Activated CD8-positive, alpha-beta memory T cell treated with anti-CD3 and anti-CD28 coated beads for 4 hours (primary cell): Measurements from ENCODE around the gene KCNH6.
A peak's percentile ranks its signal among the peaks of the same experiment; 100 is the strongest.

Experiments used
- DNase-seq, 2 donors: peaks; one replicate each; pipeline ENCODE4 v3.0.0-alpha.2; 2020; ENCODE audit warnings: low read depth in 2 of 2

Gene KCNH6, protein sequence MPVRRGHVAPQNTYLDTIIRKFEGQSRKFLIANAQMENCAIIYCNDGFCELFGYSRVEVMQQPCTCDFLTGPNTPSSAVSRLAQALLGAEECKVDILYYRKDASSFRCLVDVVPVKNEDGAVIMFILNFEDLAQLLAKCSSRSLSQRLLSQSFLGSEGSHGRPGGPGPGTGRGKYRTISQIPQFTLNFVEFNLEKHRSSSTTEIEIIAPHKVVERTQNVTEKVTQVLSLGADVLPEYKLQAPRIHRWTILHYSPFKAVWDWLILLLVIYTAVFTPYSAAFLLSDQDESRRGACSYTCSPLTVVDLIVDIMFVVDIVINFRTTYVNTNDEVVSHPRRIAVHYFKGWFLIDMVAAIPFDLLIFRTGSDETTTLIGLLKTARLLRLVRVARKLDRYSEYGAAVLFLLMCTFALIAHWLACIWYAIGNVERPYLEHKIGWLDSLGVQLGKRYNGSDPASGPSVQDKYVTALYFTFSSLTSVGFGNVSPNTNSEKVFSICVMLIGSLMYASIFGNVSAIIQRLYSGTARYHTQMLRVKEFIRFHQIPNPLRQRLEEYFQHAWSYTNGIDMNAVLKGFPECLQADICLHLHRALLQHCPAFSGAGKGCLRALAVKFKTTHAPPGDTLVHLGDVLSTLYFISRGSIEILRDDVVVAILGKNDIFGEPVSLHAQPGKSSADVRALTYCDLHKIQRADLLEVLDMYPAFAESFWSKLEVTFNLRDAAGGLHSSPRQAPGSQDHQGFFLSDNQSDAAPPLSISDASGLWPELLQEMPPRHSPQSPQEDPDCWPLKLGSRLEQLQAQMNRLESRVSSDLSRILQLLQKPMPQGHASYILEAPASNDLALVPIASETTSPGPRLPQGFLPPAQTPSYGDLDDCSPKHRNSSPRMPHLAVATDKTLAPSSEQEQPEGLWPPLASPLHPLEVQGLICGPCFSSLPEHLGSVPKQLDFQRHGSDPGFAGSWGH

DNA sequence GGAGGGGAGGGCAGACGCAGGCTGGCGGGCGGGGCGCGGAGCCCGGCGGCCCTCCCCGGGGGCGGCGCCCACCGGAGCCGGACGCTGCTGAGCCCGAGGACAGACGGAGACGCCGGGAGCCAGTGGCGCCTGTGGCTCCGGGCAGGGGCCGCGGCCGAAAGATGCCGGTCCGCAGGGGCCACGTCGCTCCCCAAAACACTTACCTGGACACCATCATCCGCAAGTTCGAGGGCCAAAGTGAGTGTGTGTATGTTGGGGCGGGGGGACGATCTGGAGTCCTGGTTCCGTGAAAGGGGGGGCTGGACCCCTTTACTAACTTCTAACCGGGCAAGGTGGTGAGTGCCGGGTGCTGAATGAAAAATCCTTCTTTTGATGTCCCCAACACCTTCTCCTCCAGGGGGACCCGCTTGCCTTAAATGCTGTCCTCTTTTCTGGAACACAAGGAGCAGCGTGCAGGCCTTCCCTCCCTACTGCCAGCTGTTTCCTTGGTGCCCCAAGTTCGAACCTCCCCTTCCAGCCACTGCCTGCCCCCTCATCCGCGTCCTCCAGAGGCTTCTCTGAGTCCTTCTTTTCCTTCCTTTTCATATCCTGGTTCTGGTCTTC is at the start of gene KCNH6:
Gene KCNH6 (plus strand): TSS at position 106 of the 603 bp plus-strand sequence. CDS start 56 bp downstream, at position 162.
- DNase-seq, result no peak

DNA sequence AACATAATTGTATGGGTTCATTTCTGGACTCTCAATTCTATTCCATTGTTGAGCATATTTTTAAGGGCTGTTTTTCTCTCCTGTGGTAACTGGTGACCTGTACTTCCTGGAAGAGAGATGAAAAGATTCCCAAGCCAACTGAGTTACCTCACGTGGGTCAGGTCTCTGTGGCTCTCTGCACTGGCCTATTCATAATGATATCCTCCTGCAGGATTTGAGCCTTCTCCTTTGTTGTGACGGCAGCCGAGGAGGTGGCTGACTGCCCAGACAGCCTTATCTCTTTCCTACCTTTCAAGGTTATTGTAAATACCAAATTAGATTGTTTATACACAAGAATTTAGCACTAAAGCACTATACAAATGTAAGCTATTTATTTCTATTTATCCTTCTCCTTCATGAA is 49.0 kb upstream of the KCNH6 start:
- no peak for DNase-seq

DNA sequence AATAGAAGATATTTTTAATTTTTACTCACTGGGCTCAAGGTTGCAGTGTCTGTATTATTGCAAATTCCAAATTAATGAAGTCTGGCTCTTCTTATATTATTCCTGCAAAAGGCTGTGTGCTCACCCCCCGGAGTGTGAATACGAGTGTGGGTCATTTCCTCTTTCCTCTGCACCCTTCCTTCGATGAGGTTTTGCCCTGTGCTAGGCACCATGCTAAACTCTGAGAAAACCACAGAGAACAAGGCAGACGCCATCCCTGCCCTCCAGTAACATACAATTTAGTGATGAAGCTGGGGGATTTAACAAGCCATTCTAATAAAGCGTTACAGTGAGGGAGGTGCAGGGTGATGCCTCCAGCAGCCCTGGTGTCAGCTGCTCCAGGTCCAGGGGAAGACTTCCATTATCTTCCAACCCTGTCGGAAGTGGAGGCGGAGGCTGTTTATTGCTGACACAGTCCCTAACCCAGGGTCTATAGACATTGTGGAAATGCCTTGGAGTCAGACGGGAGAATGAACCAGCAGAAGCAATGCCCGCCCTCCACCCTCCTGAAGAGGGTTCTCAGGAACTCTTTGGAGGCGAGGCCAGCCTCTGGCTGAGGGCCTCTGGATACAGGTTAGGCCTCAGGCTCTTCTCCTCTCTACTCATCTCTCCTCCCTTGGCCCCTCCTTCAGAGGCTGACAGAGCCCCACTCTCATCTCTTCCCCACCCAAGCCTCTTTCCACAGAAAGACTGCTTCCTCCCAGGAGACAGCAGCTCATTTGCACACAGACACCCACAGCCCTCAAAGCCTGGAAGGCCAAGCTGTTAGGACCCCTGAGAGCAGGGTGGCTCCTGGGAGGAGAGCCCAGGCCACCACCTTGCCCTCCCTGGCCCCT is 48.3 kb upstream of the KCNH6 start:
- DNase-seq, result no peak

DNA sequence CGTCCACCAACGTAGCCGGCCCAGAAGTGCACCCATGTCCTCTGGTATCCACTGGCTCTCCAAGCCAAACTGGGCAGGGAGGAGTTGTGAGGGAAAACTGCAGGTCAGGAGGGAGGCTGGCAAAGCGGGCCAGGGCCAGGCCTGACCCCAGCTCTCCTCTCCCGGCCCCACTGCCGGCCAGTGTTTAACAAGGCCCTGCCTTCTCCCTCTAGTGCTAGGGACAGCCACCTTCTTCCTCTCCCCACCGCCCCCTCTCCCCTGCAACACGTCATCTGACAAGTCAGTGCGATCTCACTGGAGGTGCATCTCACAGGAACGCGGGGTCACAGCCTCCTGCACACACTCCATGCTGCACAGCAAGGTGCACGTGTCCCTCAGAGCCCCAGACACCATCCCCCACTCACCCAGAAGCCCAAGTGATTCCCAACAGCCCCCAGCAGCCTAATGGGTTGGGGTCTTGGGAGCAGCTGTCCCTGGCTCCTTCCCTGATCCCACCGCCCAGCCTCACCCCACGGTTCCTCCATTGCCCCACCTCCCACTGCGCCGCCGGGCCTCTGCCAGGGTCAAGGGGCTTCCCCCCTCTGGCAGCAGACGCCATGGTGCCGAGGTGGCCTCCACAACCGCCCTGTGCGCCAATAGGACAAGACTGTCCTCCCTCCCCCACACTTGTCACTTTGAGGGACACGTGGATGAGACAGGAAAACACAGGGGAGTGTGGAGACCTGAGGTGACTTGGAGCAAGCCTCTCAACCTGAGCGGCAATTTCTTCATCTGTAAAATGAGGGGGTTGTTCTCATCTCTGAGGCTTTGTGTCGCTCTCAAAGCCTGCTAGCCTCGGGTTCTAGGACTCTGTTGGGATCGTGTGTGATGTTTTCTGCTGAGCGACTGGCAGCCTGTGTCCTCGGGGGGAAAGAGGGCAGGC is 47.4 kb upstream of the KCNH6 start:
- DNase-seq, result no peak

DNA sequence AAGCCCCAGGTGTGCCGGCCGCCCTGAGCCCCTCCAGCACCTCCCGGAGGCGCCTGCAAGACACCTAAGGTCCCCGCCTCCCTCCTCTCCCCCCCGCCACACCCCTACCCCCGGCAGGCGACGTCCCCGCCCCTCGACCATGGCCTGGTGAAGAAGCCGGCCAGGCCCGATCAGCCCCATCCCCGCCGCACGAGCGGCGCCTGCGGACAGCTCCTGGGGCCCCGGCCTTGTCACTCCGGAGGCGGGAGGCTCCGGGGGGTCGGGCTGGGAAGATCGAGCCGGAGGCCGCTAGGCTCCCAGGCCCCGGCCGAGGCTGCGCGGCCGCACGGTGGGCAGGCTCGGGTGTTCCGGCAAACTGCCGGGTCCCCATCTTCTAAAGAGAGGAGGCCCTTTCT is 46.7 kb upstream of the KCNH6 start:
- DNase-seq, result no peak

DNA sequence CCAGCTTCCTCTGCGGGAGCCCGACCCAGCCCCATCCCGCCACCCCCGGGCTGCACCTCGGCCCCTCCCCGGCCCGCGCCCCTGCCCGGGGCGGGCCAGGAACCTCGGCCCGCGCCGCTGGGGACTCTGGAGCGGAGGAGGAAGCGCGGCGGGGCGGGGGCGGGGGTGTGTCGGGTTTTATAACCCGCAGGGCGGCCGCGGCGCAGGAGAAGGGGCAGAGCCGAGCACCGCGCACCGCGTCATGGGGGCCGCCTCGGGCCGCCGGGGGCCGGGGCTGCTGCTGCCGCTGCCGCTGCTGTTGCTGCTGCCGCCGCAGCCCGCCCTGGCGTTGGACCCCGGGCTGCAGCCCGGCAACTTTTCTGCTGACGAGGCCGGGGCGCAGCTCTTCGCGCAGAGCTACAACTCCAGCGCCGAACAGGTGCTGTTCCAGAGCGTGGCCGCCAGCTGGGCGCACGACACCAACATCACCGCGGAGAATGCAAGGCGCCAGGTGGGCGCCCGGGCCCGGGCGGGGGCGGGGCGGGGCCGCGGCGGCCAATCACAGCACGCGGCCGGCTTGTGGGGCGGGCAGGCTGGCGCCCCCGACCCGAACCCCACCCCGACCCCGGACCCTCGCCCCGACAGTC is 46.2 kb upstream of the KCNH6 start, which contains the start of gene ACE:
Gene ACE (plus strand): TSS at position 208 of the 626 bp plus-strand sequence. CDS start 34 bp downstream, at position 242.
- no peak for DNase-seq

DNA sequence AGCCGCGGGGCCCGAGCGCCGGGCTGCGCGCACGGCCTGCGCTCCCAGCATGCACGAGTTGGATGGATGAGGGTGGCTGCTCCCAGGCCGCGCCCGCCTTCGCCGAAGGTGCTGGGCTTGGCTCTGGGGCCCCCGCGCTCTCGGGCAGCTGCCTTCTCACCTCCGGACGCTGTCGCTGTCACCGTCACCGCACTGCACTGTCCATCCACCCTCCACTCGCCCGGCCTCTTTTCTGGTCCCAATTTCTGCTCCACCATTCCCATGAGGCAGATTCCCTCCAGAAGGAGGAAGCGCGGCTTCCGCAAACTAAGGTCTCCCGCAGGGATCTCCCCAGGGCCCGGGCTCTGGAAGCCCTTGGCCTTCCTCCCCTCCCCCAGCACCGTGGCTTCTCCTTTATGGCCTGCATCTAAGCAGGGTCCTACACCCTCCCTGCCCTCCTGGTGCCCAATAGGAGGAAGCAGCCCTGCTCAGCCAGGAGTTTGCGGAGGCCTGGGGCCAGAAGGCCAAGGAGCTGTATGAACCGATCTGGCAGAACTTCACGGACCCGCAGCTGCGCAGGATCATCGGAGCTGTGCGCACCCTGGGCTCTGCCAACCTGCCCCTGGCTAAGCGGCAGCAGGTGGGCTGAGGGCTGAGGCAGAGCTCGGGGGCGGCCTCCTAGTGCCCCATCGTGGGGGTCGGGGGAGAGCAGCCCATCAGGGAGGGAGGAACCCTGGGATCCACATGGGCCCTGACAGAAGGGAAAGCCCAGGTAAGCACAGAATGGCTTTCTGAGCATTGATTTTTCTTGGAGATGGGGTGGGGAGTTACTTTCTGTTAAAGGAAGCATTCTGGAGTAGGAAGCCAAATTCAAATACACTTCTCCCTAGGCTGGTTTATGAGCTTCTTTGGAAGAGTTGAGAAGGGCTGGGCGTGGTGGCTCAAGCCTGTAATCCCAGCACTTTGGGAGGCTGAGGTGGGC is 45.4 kb upstream of the KCNH6 start:
- DNase-seq, result no peak

DNA sequence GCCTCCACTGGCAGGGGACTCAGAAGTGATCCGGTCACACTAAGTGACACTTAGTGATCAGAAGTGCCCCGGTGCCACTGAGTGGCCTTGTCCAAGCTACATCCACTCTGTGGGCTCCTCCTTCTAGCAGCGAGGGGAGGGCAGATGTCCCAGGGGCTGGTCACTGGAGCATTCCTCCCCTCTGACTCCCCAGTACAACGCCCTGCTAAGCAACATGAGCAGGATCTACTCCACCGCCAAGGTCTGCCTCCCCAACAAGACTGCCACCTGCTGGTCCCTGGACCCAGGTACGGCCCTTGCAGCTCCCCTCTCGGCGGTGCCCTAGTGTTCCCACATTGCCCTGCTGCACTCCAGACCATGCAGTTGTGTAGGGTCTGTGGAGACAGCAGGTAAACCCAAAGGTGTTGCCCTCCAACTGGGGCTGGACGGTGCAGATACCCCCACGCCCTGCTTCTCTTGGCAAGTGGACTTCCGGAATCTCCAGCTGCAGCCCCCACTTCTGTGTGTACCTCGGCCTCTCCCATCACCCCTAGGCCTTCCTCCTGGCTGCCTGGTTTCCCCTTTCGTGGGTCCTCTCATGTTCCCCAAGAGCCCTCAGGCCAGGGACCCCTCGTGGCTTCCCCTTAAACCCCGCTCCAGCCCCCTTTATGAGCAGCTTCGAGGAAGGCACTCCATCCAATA is 44.2 kb upstream of the KCNH6 start:
- DNase-seq, result peak; percentile 48 to 57

DNA sequence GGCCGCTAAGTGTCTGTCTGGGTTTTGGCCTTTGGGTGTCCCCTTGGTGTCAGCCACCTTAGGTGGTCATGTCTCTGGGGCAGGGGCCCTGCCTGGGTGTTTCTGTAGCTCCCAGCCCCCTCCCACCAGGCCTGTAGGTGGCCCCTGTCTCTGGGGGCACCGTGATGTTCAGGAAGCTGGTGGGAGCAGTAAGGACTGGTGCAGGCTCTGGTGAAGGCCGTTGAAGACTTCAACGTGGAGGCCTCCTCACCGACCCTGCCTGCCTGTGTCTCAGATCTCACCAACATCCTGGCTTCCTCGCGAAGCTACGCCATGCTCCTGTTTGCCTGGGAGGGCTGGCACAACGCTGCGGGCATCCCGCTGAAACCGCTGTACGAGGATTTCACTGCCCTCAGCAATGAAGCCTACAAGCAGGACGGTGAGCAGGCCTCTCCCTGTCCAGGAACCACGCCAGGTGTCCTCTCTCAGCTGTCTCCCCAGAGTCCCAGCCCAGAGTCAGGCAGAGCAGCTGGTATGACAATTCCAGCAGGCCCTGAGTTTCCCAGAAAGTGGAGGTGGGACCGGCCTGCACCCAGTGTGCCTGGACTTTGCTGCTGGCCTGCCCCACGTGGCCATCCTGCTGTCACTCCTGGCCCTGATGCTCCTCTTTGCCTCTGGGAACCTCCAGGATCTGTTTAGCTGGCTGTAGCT is 43.5 kb upstream of the KCNH6 start:
- DNase-seq, result no peak

DNA sequence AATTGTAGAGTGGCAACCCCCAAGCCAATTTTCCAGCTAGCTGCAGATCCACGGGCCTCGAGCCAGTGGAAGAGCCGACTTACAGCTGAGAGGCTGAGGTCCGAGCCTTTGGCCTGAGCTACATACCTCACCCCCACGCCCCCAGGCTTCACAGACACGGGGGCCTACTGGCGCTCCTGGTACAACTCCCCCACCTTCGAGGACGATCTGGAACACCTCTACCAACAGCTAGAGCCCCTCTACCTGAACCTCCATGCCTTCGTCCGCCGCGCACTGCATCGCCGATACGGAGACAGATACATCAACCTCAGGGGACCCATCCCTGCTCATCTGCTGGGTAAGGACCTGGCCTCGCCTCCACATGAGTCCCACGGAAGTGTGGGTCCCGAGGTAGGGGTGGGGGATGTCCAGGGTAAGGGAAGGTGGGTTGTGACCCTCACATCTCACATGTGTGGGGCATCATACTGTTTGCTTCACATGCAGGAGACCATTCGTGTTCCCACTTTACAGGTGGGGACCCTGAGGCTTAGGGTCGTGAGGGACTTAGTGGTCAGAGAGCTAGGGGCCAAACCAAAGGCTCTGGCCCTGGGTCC is 42.9 kb upstream of the KCNH6 start:
- DNase-seq, result no peak

DNA sequence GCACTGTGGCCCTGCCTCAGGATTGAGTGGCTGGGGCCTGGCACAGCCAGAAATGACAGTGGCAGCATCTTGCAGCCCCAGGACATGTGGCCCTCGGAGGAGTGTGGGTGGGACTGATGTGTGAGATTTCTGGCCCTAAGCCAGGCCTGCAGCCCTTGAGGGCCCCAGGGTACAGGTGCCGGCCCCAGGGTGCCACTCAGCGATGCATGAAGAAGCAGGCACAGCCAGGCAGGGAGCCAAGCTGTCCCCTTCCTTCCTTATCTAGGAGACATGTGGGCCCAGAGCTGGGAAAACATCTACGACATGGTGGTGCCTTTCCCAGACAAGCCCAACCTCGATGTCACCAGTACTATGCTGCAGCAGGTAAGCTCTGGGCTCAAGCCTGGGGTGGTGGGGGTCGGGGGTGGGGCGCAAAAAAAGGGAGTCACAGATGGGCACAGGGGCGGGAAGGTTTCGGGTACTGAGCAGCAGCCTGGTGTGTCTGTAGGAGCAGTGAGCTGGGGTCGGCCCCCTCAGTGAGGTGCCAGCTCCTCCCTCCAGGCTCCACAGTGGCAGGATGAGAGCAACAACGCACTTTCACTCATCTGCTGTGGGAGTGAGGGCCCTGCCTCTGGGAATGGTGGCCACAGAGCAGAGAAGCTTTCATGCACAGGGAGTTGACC is 42.2 kb upstream of the KCNH6 start:
- DNase-seq, result no peak

DNA sequence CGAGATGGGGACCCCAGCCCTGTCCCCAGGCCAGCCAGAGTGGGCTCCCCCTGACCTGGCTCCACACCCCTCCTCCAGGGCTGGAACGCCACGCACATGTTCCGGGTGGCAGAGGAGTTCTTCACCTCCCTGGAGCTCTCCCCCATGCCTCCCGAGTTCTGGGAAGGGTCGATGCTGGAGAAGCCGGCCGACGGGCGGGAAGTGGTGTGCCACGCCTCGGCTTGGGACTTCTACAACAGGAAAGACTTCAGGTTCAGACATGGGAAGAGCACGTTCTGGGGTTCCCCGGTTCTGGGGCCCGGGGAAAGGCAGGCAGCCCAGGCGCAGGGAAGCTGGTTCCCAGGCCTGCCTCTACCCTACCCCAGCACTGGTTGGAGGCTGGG is 41.7 kb upstream of the KCNH6 start:
- no peak for DNase-seq

DNA sequence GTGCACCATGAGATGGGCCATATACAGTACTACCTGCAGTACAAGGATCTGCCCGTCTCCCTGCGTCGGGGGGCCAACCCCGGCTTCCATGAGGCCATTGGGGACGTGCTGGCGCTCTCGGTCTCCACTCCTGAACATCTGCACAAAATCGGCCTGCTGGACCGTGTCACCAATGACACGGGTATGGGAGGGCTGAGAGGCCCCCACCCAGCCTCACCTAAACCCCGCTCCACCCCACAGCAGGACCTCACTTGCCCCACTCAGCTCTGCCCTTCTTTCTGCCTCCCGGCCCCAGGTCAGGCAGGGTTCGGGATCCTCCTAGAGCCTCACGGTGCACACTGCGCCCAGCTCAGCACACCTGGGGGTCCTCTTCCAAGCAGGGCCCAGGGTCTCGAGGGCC is 40.6 kb upstream of the KCNH6 start:
- no peak for DNase-seq

DNA sequence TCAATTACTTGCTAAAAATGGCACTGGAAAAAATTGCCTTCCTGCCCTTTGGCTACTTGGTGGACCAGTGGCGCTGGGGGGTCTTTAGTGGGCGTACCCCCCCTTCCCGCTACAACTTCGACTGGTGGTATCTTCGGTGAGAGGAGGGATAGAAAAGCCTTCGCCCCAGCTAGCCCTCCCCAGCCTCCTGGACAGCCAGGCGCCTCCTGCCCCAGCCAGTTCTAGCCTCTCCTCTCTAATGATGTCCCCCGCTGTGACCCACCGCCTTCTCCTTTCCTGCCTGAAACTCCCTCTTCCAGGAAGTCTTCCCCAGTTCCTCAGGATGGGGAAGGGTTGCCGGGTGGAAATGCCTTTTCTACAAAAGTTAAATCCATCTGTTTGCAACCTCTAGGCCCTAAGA is 40.1 kb upstream of the KCNH6 start:
- DNase-seq, result no peak

DNA sequence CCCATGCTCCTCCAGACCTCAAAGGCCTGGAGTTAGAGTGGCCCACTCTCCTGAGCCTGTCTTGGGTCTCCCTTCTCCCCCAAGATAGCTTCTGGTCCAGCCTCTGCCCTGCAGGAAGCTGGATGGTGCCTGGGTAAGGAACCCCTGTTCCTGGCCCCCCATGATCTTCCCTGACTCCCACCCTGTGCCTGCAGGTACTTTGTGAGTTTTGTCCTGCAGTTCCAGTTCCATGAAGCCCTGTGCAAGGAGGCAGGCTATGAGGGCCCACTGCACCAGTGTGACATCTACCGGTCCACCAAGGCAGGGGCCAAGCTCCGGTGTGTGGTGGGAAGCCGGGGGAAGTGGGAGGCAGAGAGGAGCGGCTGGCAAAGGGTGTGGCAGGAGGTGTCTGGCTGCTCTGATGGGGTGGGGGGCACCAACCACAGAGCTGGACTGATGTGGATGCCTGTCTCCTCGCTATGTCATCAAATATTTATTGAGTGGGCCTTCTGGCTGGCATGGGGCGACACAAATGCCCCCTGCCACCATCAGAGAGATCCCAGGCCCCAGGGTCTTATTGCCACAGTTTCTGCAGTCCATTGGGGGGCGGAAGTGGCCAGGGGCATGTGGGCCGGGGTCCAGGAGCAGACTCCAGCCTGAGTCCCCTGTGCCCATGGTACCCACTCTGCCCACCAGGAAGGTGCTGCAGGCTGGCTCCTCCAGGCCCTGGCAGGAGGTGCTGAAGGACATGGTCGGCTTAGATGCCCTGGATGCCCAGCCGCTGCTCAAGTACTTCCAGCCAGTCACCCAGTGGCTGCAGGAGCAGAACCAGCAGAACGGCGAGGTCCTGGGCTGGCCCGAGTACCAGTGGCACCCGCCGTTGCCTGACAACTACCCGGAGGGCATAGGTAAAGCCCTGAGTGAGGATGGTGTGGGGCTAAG is 39.2 kb upstream of the KCNH6 start:
- no peak for DNase-seq
